NB4 (cell line): ENCODE results near the gene KRTAP9-3.
"Not testable (repeated sequence)": the region's sequence is repeated elsewhere in the genome, so short reads cannot be mapped to it uniquely, and the experiment has no call there.

Source experiments
- DNase-seq: peaks from one replicate; pipeline ENCODE4 v3.0.0; 2010; ENCODE audit warnings: low read depth
- H3K4me3 ChIP-seq: one replicate; pipeline ENCODE4 v1.5.1; 2011; ENCODE audit warnings: mild to moderate bottlenecking, low read depth, low read length, moderate library complexity
- MYC ChIP-seq: IDR thresholded peaks from 2 replicates; pipeline ENCODE4 v1.6.1; 2011; ENCODE audit warnings: low read depth, low read length
- POLR2A ChIP-seq: IDR thresholded peaks from 2 replicates; pipeline ENCODE4 v1.6.1; 2011; ENCODE audit warnings: mild to moderate bottlenecking; ENCODE audit not compliant: insufficient read length; ENCODE audit errors: extremely low read depth
- TF ChIP-seq, protein P1 (sequence below): IDR thresholded peaks from 2 replicates; pipeline ENCODE4 v1.6.1; 2011; ENCODE audit warnings: low read depth, low read length
- TF ChIP-seq, protein P2 (sequence below): IDR thresholded peaks from one replicate; pipeline ENCODE4 v1.5.1; 2012; ENCODE audit warnings: low read depth, low read length

Gene KRTAP9-3

DNA sequence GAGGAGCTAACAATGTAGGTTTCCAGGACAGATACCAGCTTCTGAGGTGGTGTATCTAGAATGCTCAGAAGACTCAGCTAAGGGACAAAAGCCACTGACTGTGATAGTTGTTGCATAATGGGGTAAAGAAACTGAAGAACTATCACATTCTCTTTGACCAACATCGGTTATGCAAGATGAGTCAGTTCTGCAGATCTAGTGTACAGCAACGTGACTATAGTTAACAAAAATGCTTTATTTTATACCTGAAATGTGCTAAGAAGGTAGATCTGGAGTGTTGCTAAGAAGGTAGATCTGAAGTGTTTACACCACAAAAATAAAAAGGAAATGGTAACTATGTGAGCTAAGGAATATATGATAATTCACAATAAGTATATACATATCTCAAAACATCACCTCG lies 35.5 kb downstream of the KRTAP9-3 start:
- no peak for DNase-seq
- TF ChIP-seq POLR2A (no peak), MYC (no peak)
- TF ChIP-seq, protein P1, sequence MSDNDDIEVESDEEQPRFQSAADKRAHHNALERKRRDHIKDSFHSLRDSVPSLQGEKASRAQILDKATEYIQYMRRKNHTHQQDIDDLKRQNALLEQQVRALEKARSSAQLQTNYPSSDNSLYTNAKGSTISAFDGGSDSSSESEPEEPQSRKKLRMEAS = no peak
- TF ChIP-seq, protein P2, sequence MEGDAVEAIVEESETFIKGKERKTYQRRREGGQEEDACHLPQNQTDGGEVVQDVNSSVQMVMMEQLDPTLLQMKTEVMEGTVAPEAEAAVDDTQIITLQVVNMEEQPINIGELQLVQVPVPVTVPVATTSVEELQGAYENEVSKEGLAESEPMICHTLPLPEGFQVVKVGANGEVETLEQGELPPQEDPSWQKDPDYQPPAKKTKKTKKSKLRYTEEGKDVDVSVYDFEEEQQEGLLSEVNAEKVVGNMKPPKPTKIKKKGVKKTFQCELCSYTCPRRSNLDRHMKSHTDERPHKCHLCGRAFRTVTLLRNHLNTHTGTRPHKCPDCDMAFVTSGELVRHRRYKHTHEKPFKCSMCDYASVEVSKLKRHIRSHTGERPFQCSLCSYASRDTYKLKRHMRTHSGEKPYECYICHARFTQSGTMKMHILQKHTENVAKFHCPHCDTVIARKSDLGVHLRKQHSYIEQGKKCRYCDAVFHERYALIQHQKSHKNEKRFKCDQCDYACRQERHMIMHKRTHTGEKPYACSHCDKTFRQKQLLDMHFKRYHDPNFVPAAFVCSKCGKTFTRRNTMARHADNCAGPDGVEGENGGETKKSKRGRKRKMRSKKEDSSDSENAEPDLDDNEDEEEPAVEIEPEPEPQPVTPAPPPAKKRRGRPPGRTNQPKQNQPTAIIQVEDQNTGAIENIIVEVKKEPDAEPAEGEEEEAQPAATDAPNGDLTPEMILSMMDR = no peak
- no peak overlapping the region for H3K4me3 ChIP-seq

GRCh38 chr17:41271323-41271722 lies 39.1 kb downstream of the KRTAP9-3 start:
- DNase-seq, H3K4me3 ChIP-seq: not testable (repeated sequence)

- TF ChIP-seq, protein P2 = no peak
- TF ChIP-seq, protein P1 = no peak
- no peak for TF ChIP-seq MYC
- TF ChIP-seq POLR2A = no peak
- DNase-seq = no peak
- H3K4me3 ChIP-seq = no peak overlapping the region
Measured at GRCh38 chr17:41271858-41272257, 39.6 kb downstream of the KRTAP9-3 start.

GRCh38 chr17:41275648-41276190 lies 43.5 kb downstream of the KRTAP9-3 start, which contains the start of gene KRTAP9-7:
Gene KRTAP9-7, plus strand, starts transcription at chr17:41275698. Its CDS starts 0 bp downstream, at chr17:41275698.
- DNase-seq, H3K4me3 ChIP-seq: not testable (repeated sequence)

DNA sequence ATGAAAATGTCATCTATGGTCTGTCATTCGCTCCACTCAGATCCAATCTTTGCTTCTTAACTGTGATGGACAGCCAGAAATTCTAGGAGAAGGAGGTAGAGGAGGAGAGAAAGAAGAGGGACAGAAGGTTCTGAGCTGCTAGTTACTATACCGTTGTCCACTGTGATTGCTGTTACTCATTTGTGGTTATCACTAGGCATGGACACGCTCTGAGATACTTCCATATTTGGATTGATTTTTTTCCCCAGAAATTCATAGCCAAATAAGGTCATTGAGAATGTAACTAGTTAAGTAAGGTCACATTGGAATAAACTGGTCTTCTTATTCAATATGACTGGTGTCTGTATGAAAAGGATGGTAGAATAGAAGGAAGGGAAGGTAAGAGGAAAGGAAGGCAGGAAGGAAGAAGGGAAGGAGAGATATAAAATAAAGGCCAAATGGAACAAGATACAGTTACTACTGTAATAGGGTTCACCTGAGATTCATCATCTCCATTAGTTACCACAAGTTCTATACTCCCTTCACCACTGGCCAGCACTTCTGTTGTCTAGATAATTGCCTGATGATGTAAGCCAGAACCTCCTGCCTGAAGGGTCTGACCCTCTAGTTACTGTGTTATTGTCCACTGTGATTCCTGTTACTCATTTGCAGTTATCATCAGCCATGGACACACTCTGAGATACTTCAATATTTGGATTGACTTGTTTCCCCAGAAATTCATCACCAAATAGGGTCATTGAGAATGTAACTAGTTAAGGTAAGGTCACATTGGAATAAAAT lies 46.1 kb downstream of the KRTAP9-3 start:
- DNase-seq = no peak
- no peak overlapping the region for H3K4me3 ChIP-seq
- TF ChIP-seq, protein P1 = no peak
- TF ChIP-seq POLR2A (no peak), MYC (no peak)
- TF ChIP-seq, protein P2 = no peak
